ENCODE measurements around the gene ACTG2.
A peak's percentile ranks its signal among the peaks of the same experiment; 100 is the strongest.
"Not testable (repeated sequence)": the region's sequence is repeated elsewhere in the genome, so short reads cannot be mapped to it uniquely, and the experiment has no call there.

ACTG2 gene

DNA sequence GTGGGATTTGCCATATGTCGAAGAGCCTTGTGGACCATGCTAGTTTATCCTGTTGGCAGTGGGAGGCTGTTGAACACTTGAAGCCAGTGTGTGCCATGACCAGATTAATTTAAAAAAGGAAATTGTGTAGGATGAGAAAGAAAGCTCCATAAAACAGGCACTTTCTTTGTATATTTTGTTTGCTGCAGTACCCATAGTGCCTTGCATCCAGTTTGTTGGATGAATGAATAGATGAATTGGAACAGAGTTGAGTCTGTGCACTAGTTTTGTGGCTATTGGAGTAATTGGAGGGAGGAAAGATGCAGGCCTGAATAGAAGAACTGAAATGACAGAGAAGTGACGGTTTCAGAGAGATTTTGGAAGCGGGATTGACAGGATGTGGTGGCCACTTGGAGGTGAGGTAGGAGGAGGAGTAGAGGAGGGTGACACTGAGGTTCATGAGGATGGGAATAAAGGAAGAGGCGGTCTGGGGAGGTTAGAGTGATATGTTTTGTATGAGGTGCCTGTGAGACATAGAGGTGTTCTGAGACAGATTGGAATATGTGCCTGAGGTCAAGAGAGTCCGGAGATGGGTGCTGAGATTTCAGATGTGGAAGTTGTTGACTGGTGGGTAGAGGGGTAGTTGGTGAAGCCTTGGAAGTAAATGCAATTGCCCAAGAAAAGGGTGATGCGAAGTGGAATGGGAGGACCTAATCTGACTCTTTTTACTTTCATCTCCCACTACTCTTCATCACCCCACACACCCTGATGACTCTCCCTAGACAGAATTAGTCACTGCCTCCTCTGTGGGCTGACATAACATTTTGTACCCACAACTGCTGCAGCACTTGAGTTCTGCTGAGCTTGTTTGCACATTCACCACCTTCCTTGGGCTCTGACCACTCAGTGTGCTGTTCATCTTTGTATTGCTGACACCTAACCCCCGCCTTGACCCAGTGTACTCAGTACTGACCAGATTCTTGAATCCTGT, 39.0 kb downstream of the ACTG2 start:
- DNase-seq (ENCODE audit: low read depth, low spot score): peak; percentile 9

GRCh38 chr2:73933194-73933593, 40.4 kb downstream of the ACTG2 start:
- no peak for DNase-seq (ENCODE audit: low read depth, low spot score)

GRCh38 chr2:73935641-73936040, 42.8 kb downstream of the ACTG2 start:
- no peak for DNase-seq (ENCODE audit: low read depth, low spot score)

DNA sequence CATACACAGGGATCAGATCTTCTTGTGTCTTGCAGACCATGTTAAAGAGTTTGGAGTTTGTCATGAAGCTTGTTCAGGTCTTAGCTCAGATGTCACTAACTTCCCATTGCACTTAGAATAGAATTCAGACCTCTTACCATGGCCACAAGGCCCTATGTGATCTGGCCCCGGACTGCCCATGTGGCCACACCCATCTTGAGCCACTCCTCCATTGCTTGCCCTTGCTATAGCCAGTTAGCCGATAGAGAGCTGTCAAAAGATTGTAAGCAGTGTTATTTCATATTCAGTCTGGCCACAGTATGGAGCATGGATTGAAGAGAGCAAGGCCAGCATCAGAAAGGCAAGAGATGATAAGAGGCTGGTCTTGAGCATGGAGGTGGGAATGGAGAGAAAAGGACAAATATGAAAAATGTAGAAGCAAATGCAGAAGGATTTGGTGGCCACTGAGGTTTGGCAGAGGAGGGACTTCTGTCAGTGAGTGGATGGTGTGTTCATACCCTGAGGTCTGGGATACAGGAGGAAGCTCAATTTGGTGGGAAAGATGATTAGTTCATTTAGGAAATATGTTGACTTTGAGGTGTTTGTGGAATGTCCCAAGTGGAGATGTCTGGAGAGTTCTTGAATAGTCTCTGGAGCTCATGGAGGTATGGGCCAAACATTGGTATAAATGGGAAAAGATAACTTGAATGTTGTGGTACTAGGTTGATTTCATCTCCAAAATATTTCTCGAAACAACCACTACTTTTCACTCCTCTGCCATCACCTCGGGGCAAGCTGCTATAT, 44.5 kb downstream of the ACTG2 start:
- DNase-seq (ENCODE audit: low read depth, low spot score): no peak

GRCh38 chr2:73937899-73938298, 45.1 kb downstream of the ACTG2 start:
- no peak for DNase-seq (ENCODE audit: low read depth, low spot score)

GRCh38 chr2:73938718-73939352, 46.0 kb downstream of the ACTG2 start:
- no peak for DNase-seq (ENCODE audit: low read depth, low spot score)

- DNase-seq (ENCODE audit: low read depth, low spot score): no peak
Measured at GRCh38 chr2:73939419-73939818, 46.6 kb downstream of the ACTG2 start.

- not testable (repeated sequence) for DNase-seq (ENCODE audit: low read depth, low spot score)
Measured at GRCh38 chr2:73940066-73940465, 47.3 kb downstream of the ACTG2 start.

- DNase-seq (ENCODE audit: low read depth, low spot score): no peak
Measured at GRCh38 chr2:73942664-73943063, 49.9 kb downstream of the ACTG2 start.

DNA sequence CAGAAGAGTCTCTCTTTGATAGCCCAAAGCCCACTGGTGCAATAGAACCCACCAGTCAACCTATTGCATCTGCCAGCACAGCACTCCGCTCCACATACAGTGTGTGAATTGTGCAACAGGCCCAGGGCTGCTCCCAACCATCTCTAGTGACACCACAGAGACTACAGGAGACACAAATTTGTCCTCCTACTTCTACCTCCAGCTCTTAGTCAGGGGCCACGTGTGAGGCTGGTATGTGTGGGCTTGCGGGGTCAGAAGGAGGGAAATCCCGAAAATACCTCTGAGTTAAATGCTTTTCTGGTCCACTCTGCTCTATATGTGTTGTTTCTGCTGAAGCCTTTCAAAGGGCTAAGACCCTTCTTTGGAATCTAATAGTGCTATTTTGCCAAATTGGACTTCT, 51.9 kb downstream of the ACTG2 start:
- DNase-seq (ENCODE audit: low read depth, low spot score): no peak

DNA sequence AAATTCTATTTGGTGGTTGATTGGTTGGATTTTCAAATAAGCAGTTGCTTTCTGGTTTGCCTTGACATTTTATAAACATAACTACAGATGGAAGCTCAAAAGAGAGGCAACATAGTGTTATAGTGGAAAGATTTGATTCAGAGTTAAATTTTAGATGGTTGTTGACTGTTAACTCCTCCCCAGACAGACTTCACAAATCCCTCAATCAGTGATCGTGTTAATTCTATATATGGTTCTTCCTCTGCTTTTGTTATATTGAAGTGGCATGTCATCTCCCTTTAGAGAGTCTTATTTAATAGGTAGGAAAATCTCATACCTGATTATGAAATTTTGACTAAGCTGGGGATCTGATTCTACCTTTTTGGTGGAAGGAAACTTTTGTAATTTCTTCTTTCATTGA, 53.4 kb downstream of the ACTG2 start:
- DNase-seq (ENCODE audit: low read depth, low spot score): no peak

DNA sequence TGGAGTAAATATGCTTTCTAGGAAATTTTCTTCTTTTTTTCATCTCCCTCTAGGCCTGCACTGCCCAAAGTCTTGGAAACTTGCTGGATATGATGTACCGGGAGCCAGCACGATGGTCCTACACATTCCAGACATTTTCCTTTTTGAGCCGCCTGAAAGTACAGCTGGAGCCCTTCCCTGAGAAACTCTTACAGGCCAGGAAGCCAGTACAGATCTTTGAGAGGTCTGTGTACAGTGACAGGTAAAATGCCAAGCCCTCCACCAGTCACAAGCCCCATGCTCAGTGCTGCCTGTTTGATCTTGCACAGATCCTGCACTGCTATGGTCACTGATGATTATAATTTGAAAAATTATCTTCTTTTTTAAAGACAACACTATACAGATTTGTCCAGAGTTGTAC, 53.9 kb downstream of the ACTG2 start:
- no peak for DNase-seq (ENCODE audit: low read depth, low spot score)

DNA sequence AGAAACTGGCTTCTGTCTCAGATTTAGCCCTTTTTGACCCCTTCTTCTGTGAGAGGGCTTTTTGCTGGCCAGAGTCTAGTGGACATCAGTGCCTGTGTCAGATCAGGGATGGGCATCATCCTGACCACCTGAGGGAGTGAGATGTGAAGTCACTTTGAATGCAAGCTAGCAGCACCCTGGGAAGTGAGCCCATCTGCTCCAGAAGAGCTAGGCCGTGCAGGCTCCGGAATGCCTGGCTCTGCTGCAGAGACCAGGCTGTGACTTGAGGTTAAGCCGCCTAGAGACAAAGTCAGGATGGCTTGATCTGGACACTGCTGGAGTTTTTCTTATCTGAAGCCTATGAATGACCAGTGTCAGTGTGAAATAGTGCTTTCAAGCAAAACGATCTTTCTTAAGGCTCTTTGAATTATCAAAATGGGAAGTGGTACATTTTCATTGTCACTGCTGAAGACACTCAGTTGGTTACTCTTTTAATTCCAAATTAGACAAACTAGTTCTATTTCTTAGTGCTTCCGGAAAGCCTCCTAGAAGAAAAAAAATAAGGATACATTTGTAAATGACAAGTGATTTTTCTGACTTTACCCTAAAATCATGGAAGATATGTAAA, 54.7 kb downstream of the ACTG2 start:
- no peak for DNase-seq (ENCODE audit: low read depth, low spot score)

GRCh38 chr2:73949802-73950201, 57.0 kb downstream of the ACTG2 start:
- no peak for DNase-seq (ENCODE audit: low read depth, low spot score)

- DNase-seq (ENCODE audit: low read depth, low spot score): no peak
Measured at GRCh38 chr2:73952499-73953446, 60.0 kb downstream of the ACTG2 start.

DNA sequence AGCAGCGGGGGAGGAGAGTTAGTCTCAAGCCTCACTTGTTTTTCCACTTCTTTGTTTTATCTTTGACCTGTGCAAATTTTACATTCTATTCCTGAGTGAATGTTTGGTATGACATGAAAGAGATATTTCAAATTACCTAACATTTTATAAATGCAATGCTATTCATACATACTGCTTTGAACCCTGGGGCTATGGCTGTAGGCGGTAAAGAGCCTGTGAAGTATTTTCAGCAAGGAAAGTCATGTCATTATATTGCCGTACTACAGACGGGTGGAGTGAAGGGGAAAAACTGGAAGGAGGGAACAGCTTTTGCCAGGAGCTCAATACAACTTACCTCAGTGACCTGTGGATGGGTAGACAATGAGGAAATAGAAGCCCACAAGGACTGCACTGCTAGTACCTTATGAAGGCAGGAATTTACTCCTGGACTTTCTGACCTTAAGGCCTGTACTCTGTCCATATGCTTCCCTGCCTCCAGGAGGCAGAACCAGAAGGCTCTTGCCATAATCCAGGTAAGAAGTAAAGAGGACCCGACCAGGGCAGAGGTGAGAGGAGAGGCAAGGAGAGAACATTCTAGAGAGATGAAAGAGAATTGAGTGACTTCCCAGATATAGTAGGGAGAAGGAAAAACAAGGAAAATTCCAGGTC, 63.5 kb downstream of the ACTG2 start:
- DNase-seq (ENCODE audit: low read depth, low spot score): no peak

DNA sequence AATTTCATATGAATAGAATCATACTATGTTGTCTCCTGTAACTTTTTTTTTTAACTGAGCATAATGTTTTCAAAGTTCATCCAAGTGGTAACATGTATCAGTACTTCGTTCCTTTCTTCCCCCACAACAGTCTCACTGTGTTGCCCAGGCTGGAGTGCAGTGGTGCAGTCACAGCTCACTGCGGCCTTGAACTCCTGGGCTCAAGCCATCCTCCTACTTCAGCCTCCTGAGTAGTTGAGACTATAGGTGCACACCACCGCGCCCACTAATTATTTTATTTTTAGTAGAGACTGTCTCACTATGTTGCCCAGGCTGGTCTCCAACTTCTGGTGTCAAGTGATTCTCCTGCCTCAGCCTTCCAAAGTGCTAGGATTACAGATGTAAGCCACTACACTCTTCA, 68.5 kb downstream of the ACTG2 start:
- DNase-seq (ENCODE audit: low read depth, low spot score): no peak

GRCh38 chr2:73961823-73962615, 69.2 kb downstream of the ACTG2 start:
- no peak for DNase-seq (ENCODE audit: low read depth, low spot score)

- DNase-seq (ENCODE audit: low read depth, low spot score): no peak
Measured at GRCh38 chr2:73962798-73963197, 70.0 kb downstream of the ACTG2 start.
